Measurements from ENCODE around the gene GRIK2. TPM values are rescaled to one million over a fixed set of nuclear protein-coding genes. Genes with fewer than 3 reads are reported as not detected.
A peak's percentile ranks its signal among the peaks of the same experiment; 100 is the strongest.

The GRIK2 gene
- total RNA-seq, 6 experiments from 2014 or later = 25.0 to 33.3 (median 28.3) TPM

GRCh38 chr6:101433141-101433540 lies 39.6 kb downstream of the GRIK2 start:
- Mint-ChIP-seq H3K27me3 (ENCODE audit: insufficient read depth) (no peaks in the 10 kb centered on the region; the same call in 1 of the 2 replicates), H3K27ac (no peak overlapping the region), H3K9me3 (no peaks in the 10 kb centered on the region), H3K4me1 (ENCODE audit: low read depth) (peaks cover 28% of the 10 kb centered on the region), H3K4me3 (no peak overlapping the region), H3K36me3 (ENCODE audit: low read depth) (peaks cover 17% of the 10 kb centered on the region; the same call in 1 of the 2 replicates)
- no peak for DNase-seq
- TF ChIP-seq CTCF (IDR thresholded peaks at IDR 0.05) = no peak

- TF ChIP-seq CTCF (IDR thresholded peaks at IDR 0.05) = no peak
- no peak for DNase-seq
- H3K27me3 Mint-ChIP-seq (ENCODE audit: insufficient read depth) = no peaks in the 10 kb centered on the region; the same call in 1 of the 2 replicates
- H3K27ac Mint-ChIP-seq = no peak overlapping the region
- no peaks in the 10 kb centered on the region for H3K9me3 Mint-ChIP-seq
- H3K4me3 Mint-ChIP-seq = no peak overlapping the region
- peaks cover 24% of the 10 kb centered on the region for H3K4me1 Mint-ChIP-seq (ENCODE audit: low read depth)
- peaks cover 17% of the 10 kb centered on the region; the same call in 1 of the 2 replicates for H3K36me3 Mint-ChIP-seq (ENCODE audit: low read depth)
Observed at GRCh38 chr6:101434601-101435000, 41.1 kb downstream of the GRIK2 start.

- Mint-ChIP-seq H3K36me3 (ENCODE audit: low read depth) (peaks cover 17% of the 10 kb centered on the region; the same call in 1 of the 2 replicates), H3K4me1 (ENCODE audit: low read depth) (peaks cover 24% of the 10 kb centered on the region), H3K4me3 (no peak overlapping the region), H3K27ac (no peak overlapping the region), H3K9me3 (no peaks in the 10 kb centered on the region), H3K27me3 (ENCODE audit: insufficient read depth) (no peaks in the 10 kb centered on the region; the same call in 1 of the 2 replicates)
- no peak for TF ChIP-seq CTCF (IDR thresholded peaks at IDR 0.05)
- no peak for DNase-seq
Observed at GRCh38 chr6:101435038-101435437, 41.5 kb downstream of the GRIK2 start.

- no peaks in the 10 kb centered on the region for H3K9me3 Mint-ChIP-seq
- no peak for TF ChIP-seq CTCF (IDR thresholded peaks at IDR 0.05)
- H3K4me1 Mint-ChIP-seq (ENCODE audit: low read depth) = peaks cover 28% of the 10 kb centered on the region
- H3K36me3 Mint-ChIP-seq (ENCODE audit: low read depth) = peaks cover 6% of the 10 kb centered on the region; the same call in 1 of the 2 replicates
- H3K27me3 Mint-ChIP-seq (ENCODE audit: insufficient read depth) = no peaks in the 10 kb centered on the region
- no peak overlapping the region for H3K27ac Mint-ChIP-seq
- no peak overlapping the region for H3K4me3 Mint-ChIP-seq
- DNase-seq = peak; percentile 23
Observed at GRCh38 chr6:101439790-101440189, 46.3 kb downstream of the GRIK2 start.

- Mint-ChIP-seq H3K36me3 (ENCODE audit: low read depth) (no peaks in the 10 kb centered on the region; the same call in 1 of the 2 replicates), H3K4me1 (ENCODE audit: low read depth) (peaks cover 38% of the 10 kb centered on the region), H3K4me3 (no peak overlapping the region), H3K9me3 (no peaks in the 10 kb centered on the region), H3K27ac (no peak overlapping the region), H3K27me3 (ENCODE audit: insufficient read depth) (no peaks in the 10 kb centered on the region)
- TF ChIP-seq CTCF (IDR thresholded peaks at IDR 0.05) = no peak
- DNase-seq = no peak
Observed at GRCh38 chr6:101443315-101443714, 49.8 kb downstream of the GRIK2 start.

GRCh38 chr6:101444717-101445116 lies 51.2 kb downstream of the GRIK2 start:
- H3K27me3 Mint-ChIP-seq (ENCODE audit: insufficient read depth) = no peaks in the 10 kb centered on the region
- H3K4me3 Mint-ChIP-seq = no peak overlapping the region
- TF ChIP-seq CTCF (IDR thresholded peaks at IDR 0.05) = no peak
- H3K27ac Mint-ChIP-seq = peak overlapping the region; percentile 14
- no peak for DNase-seq
- peaks cover 36% of the 10 kb centered on the region for H3K4me1 Mint-ChIP-seq (ENCODE audit: low read depth)
- no peaks in the 10 kb centered on the region for H3K9me3 Mint-ChIP-seq
- no peaks in the 10 kb centered on the region; the same call in 1 of the 2 replicates for H3K36me3 Mint-ChIP-seq (ENCODE audit: low read depth)
